Central memory CD8-positive, alpha-beta T cell (primary cell): Measurements from ENCODE around the gene FALEC.
A peak's percentile ranks its signal among the peaks of the same experiment; 100 is the strongest.

Experiments used
- ATAC-seq: fragments of 150-1000 bp; cut with Tn5 transposase; replicated peaks from 2 replicates; pipeline ENCODE4 v1.10.0; 2022; ENCODE audit warnings: mild to moderate bottlenecking, moderate FRiP score, moderate number of reproducible peaks; ENCODE audit not compliant: poor library complexity, severe bottlenecking; ENCODE audit errors: extremely low read depth
- DNase-seq, 2 donors: peaks; one replicate each; pipeline ENCODE4 v3.0.0; 2021; ENCODE audit warnings: low spot score in 2 of 2
- H3K27ac Mint-ChIP-seq: one replicate; pipeline ENCODE4 v1.8.0; 2022; ENCODE audit warnings: low read depth, mild to moderate bottlenecking, moderate library complexity, mixed read lengths
- H3K27me3 Mint-ChIP-seq: one replicate; pipeline ENCODE4 v1.8.0; 2022; ENCODE audit warnings: mixed read lengths
- H3K36me3 Mint-ChIP-seq: one replicate; pipeline ENCODE4 v1.8.0; 2022; ENCODE audit warnings: mild to moderate bottlenecking, moderate library complexity, mixed read lengths; ENCODE audit not compliant: insufficient read depth
- H3K4me1 Mint-ChIP-seq: one replicate; pipeline ENCODE4 v1.8.0; 2022; ENCODE audit warnings: mixed read lengths
- H3K4me3 Mint-ChIP-seq: one replicate; pipeline ENCODE4 v1.8.0; 2022; ENCODE audit warnings: mild to moderate bottlenecking, moderate library complexity, mixed read lengths
- H3K9me3 Mint-ChIP-seq: one replicate; pipeline ENCODE4 v1.8.0; 2022; ENCODE audit warnings: mixed read lengths

FALEC gene

GRCh38 chr1:150514913-150515327 lies 632 bp upstream of the FALEC start:
- Mint-ChIP-seq H3K36me3 (no peaks in the 10 kb centered on the region), H3K27ac (peak overlapping the region; percentile 91), H3K27me3 (no peaks in the 10 kb centered on the region), H3K4me3 (peak overlapping the region; percentile 79), H3K9me3 (no peaks in the 10 kb centered on the region), H3K4me1 (peaks cover 19% of the 10 kb centered on the region)
- DNase-seq (no peak), ATAC-seq (no peak)

- Mint-ChIP-seq H3K4me1 (peaks cover 8% of the 10 kb centered on the region), H3K27me3 (no peaks in the 10 kb centered on the region), H3K36me3 (no peaks in the 10 kb centered on the region), H3K9me3 (no peaks in the 10 kb centered on the region), H3K4me3 (peak overlapping the region; percentile 79), H3K27ac (peak overlapping the region; percentile 91)
- ATAC-seq, result peak; percentile 19
- DNase-seq, result no peak
Observed at GRCh38 chr1:150516050-150516591, 569 bp downstream of the FALEC start.

GRCh38 chr1:150516616-150517015 lies 1.1 kb downstream of the FALEC start:
- no peak for ATAC-seq
- Mint-ChIP-seq H3K9me3 (no peaks in the 10 kb centered on the region), H3K4me1 (peaks cover 8% of the 10 kb centered on the region), H3K4me3 (peak overlapping the region; percentile 79), H3K27me3 (no peaks in the 10 kb centered on the region), H3K36me3 (no peaks in the 10 kb centered on the region), H3K27ac (peak overlapping the region; percentile 91)
- DNase-seq, result no peak

- H3K27me3 Mint-ChIP-seq, result no peaks in the 10 kb centered on the region
- H3K9me3 Mint-ChIP-seq, result no peaks in the 10 kb centered on the region
- DNase-seq, result no peak
- no peaks in the 10 kb centered on the region for H3K36me3 Mint-ChIP-seq
- no peak for ATAC-seq
- no peak overlapping the region for H3K4me3 Mint-ChIP-seq
- H3K27ac Mint-ChIP-seq, result no peak overlapping the region
- H3K4me1 Mint-ChIP-seq, result peaks cover 3% of the 10 kb centered on the region
Observed at GRCh38 chr1:150521196-150521968, 5.8 kb downstream of the FALEC start.

GRCh38 chr1:150525348-150525747 lies 9.8 kb downstream of the FALEC start:
- ATAC-seq (no peak), DNase-seq (no peak)
- H3K36me3 Mint-ChIP-seq, result no peaks in the 10 kb centered on the region
- H3K9me3 Mint-ChIP-seq, result no peaks in the 10 kb centered on the region
- no peaks in the 10 kb centered on the region for H3K27me3 Mint-ChIP-seq
- no peak overlapping the region for H3K4me3 Mint-ChIP-seq
- H3K4me1 Mint-ChIP-seq, result no peaks in the 10 kb centered on the region
- H3K27ac Mint-ChIP-seq, result no peak overlapping the region

GRCh38 chr1:150528196-150528595 lies 12.6 kb downstream of the FALEC start:
- Mint-ChIP-seq H3K4me1 (peaks cover 6% of the 10 kb centered on the region), H3K4me3 (no peak overlapping the region), H3K9me3 (no peaks in the 10 kb centered on the region), H3K27ac (no peak overlapping the region), H3K27me3 (no peaks in the 10 kb centered on the region), H3K36me3 (no peaks in the 10 kb centered on the region)
- DNase-seq (no peak), ATAC-seq (no peak)

GRCh38 chr1:150529017-150529416 lies 13.5 kb downstream of the FALEC start:
- H3K9me3 Mint-ChIP-seq, result no peaks in the 10 kb centered on the region
- peaks cover 6% of the 10 kb centered on the region for H3K4me1 Mint-ChIP-seq

GRCh38 chr1:150530491-150531159 lies 15.1 kb downstream of the FALEC start:
- no peak overlapping the region for H3K4me3 Mint-ChIP-seq
- H3K9me3 Mint-ChIP-seq, result no peaks in the 10 kb centered on the region
- H3K27ac Mint-ChIP-seq, result no peak overlapping the region
- H3K4me1 Mint-ChIP-seq, result peaks cover 6% of the 10 kb centered on the region
- ATAC-seq (no peak), DNase-seq (no peak)
- no peaks in the 10 kb centered on the region for H3K36me3 Mint-ChIP-seq
- H3K27me3 Mint-ChIP-seq, result no peaks in the 10 kb centered on the region

More at GRCh38 chr1:150529017-150529416, 13.5 kb downstream of the FALEC start:
- H3K27me3 Mint-ChIP-seq, result no peaks in the 10 kb centered on the region
- no peaks in the 10 kb centered on the region for H3K36me3 Mint-ChIP-seq
- no peak overlapping the region for H3K27ac Mint-ChIP-seq
- ATAC-seq (no peak), DNase-seq (no peak)
- H3K4me3 Mint-ChIP-seq, result no peak overlapping the region

- no peaks in the 10 kb centered on the region for H3K36me3 Mint-ChIP-seq
- no peak overlapping the region for H3K27ac Mint-ChIP-seq
- no peak for DNase-seq
- H3K4me3 Mint-ChIP-seq, result no peak overlapping the region
- no peak for ATAC-seq
- H3K9me3 Mint-ChIP-seq, result no peaks in the 10 kb centered on the region
- H3K4me1 Mint-ChIP-seq, result peaks cover 6% of the 10 kb centered on the region
- no peaks in the 10 kb centered on the region for H3K27me3 Mint-ChIP-seq
Observed at GRCh38 chr1:150532860-150533259, 17.3 kb downstream of the FALEC start.

- peaks cover 7% of the 10 kb centered on the region for H3K27me3 Mint-ChIP-seq
Observed at GRCh38 chr1:150534002-150534401, 18.4 kb downstream of the FALEC start.

GRCh38 chr1:150535511-150536287 lies 20.1 kb downstream of the FALEC start:
- no peaks in the 10 kb centered on the region for H3K9me3 Mint-ChIP-seq
- ATAC-seq (no peak), DNase-seq (no peak)
- no peak overlapping the region for H3K4me3 Mint-ChIP-seq
- peaks cover 6% of the 10 kb centered on the region for H3K4me1 Mint-ChIP-seq
- peaks cover 14% of the 10 kb centered on the region for H3K27me3 Mint-ChIP-seq
- no peaks in the 10 kb centered on the region for H3K36me3 Mint-ChIP-seq
- no peak overlapping the region for H3K27ac Mint-ChIP-seq

More at GRCh38 chr1:150534002-150534401, 18.4 kb downstream of the FALEC start:
- ATAC-seq (no peak), DNase-seq (no peak)
- H3K4me1 Mint-ChIP-seq, result peaks cover 6% of the 10 kb centered on the region
- no peaks in the 10 kb centered on the region for H3K36me3 Mint-ChIP-seq
- no peak overlapping the region for H3K27ac Mint-ChIP-seq
- no peaks in the 10 kb centered on the region for H3K9me3 Mint-ChIP-seq
- no peak overlapping the region for H3K4me3 Mint-ChIP-seq
